H9 (cell line): ENCODE results near the gene DCHS1. TPM values are rescaled to one million over a fixed set of nuclear protein-coding genes. Genes with fewer than 3 reads are reported as not detected.

Source experiments
- DNase-seq: peaks from one replicate; pipeline ENCODE4 v3.0.0-alpha.2; 2017
- H2AFZ ChIP-seq: one replicate; pipeline ENCODE4 v1.6.1; 2013; ENCODE audit warnings: mild to moderate bottlenecking, low read length, control low read depth, moderate library complexity
- H2AK5ac ChIP-seq: 2 replicates; pipeline ENCODE4 v1.6.1; 2013; ENCODE audit warnings: low read length, control low read depth, mixed read lengths; ENCODE audit not compliant: insufficient read length
- H2BK120ac ChIP-seq: one replicate; pipeline ENCODE4 v1.6.1; 2013; ENCODE audit warnings: low read depth, mild to moderate bottlenecking, low read length, control low read depth, inconsistent platforms; ENCODE audit not compliant: poor library complexity, severe bottlenecking
- H2BK12ac ChIP-seq: 2 replicates; pipeline ENCODE4 v1.6.1; 2013; ENCODE audit warnings: low read length, control low read depth, mixed read lengths, low read depth; ENCODE audit not compliant: insufficient read length
- H2BK15ac ChIP-seq: 2 replicates; pipeline ENCODE4 v1.6.1; 2013; ENCODE audit warnings: low read depth, low read length, control low read depth
- H2BK20ac ChIP-seq: one replicate; pipeline ENCODE4 v1.6.1; 2013; ENCODE audit warnings: low read depth, mild to moderate bottlenecking, low read length, control low read depth, inconsistent platforms; ENCODE audit not compliant: poor library complexity, severe bottlenecking
- H2BK5ac ChIP-seq: 2 replicates; pipeline ENCODE4 v1.6.1; 2013; ENCODE audit warnings: low read length, control low read depth, mixed read lengths; ENCODE audit not compliant: insufficient read length
- H3K14ac ChIP-seq: 2 replicates; pipeline ENCODE4 v1.6.1; 2013; ENCODE audit warnings: low read length, control low read depth; ENCODE audit not compliant: insufficient read depth
- H3K18ac ChIP-seq: 2 replicates; pipeline ENCODE4 v1.6.1; 2013; ENCODE audit warnings: low read depth, mild to moderate bottlenecking, mixed read lengths, low read length, control low read depth; ENCODE audit not compliant: insufficient read length
- H3K23ac ChIP-seq: 2 replicates; pipeline ENCODE4 v1.6.1; 2013; ENCODE audit warnings: low read length, control low read depth, mixed read lengths, low read depth; ENCODE audit not compliant: insufficient read length
- H3K23me2 ChIP-seq: 2 replicates; pipeline ENCODE4 v1.6.1; 2013; ENCODE audit warnings: low read depth, mild to moderate bottlenecking, mixed read lengths, low read length, control low read depth; ENCODE audit not compliant: insufficient read length, poor library complexity, severe bottlenecking
- H3K27ac ChIP-seq: 2 replicates; pipeline ENCODE4 v1.5.1; 2013; ENCODE audit warnings: low read length, control low read depth, mixed read lengths, low read depth; ENCODE audit not compliant: insufficient read length
- H3K27me3 ChIP-seq: 2 replicates; pipeline ENCODE4 v1.6.1; 2013; ENCODE audit warnings: low read length, control low read depth, inconsistent platforms; ENCODE audit not compliant: insufficient read depth
- H3K4ac ChIP-seq: 2 replicates; pipeline ENCODE4 v1.6.1; 2013; ENCODE audit warnings: low read depth, mild to moderate bottlenecking, control low read depth, inconsistent platforms, low read length, moderate library complexity
- H3K4me1 ChIP-seq: 2 replicates; pipeline ENCODE4 v1.6.1; 2013; ENCODE audit warnings: low read length, control low read depth, inconsistent platforms; ENCODE audit not compliant: insufficient read depth
- H3K4me2 ChIP-seq: 2 replicates; pipeline ENCODE4 v1.6.1; 2013; ENCODE audit warnings: low read length, control low read depth, mixed read lengths; ENCODE audit not compliant: insufficient read length, insufficient read depth
- H3K56ac ChIP-seq: 2 replicates; pipeline ENCODE4 v1.6.1; 2013; ENCODE audit warnings: low read depth, mild to moderate bottlenecking, mixed read lengths, low read length, control low read depth; ENCODE audit not compliant: insufficient read length
- H3K79me1 ChIP-seq: 2 replicates; pipeline ENCODE4 v1.6.1; 2013; ENCODE audit warnings: low read depth, mild to moderate bottlenecking, moderate library complexity, low read length, control low read depth, inconsistent platforms; ENCODE audit not compliant: insufficient read depth, poor library complexity, severe bottlenecking
- H3K79me2 ChIP-seq: 2 replicates; pipeline ENCODE4 v1.6.1; 2013; ENCODE audit warnings: low read length, control low read depth, inconsistent platforms; ENCODE audit not compliant: insufficient read depth
- H3K9ac ChIP-seq: 2 replicates; pipeline ENCODE4 v1.6.1; 2013; ENCODE audit warnings: low read length, control low read depth, mixed read lengths; ENCODE audit not compliant: insufficient read length; ENCODE audit errors: extremely low read depth
- H3K9me3 ChIP-seq: one replicate; pipeline ENCODE4 v1.6.1; 2013; ENCODE audit warnings: low read depth, low read length, inconsistent platforms; ENCODE audit not compliant: control insufficient read depth
- H3T11ph ChIP-seq: one replicate; pipeline ENCODE4 v1.6.1; 2013; ENCODE audit warnings: mild to moderate bottlenecking, low read length, control low read depth, inconsistent platforms
- H4K20me1 ChIP-seq: one replicate; pipeline ENCODE4 v1.6.1; 2013; ENCODE audit not compliant: control insufficient read depth, insufficient read length, insufficient read depth
- H4K5ac ChIP-seq: 2 replicates; pipeline ENCODE4 v1.6.1; 2013; ENCODE audit warnings: low read depth, mild to moderate bottlenecking, mixed read lengths, low read length, control low read depth; ENCODE audit not compliant: insufficient read length
- H4K8ac ChIP-seq: replicated peaks from 2 replicates; pipeline ENCODE4 v1.6.1; 2013; ENCODE audit warnings: low read length, control low read depth, mixed read lengths, low read depth; ENCODE audit not compliant: insufficient read length
- H4K91ac ChIP-seq: 2 replicates; pipeline ENCODE4 v1.6.1; 2013; ENCODE audit warnings: low read depth, mild to moderate bottlenecking, moderate library complexity, mixed read lengths, low read length, control low read depth; ENCODE audit not compliant: insufficient read length
- H3K27ac Mint-ChIP-seq, 3 experiments: 2 replicates in 2 of 3; 3 replicates in 1 of 3; pipeline ENCODE4 v1.8.0; 2020 to 2021; ENCODE audit warnings: mixed read lengths in 3 of 3, mild to moderate bottlenecking in 1 of 3, moderate library complexity in 1 of 3
- H3K27me3 Mint-ChIP-seq: 2 replicates; pipeline ENCODE4 v1.8.0; 2021; ENCODE audit warnings: low read depth, mild to moderate bottlenecking, moderate library complexity, mixed read lengths
- H3K36me3 Mint-ChIP-seq, 3 experiments: 2 replicates in 2 of 3; 3 replicates in 1 of 3; pipeline ENCODE4 v1.8.0; 2020 to 2021; ENCODE audit warnings: low read depth in 3 of 3, mixed read lengths in 3 of 3; ENCODE audit not compliant: insufficient read depth in 1 of 3
- H3K4me1 Mint-ChIP-seq, 2 experiments: 2 replicates each; pipeline ENCODE4 v1.8.0; 2020; ENCODE audit warnings: mixed read lengths in 2 of 2
- H3K4me3 Mint-ChIP-seq, 2 experiments: 2 replicates in 1 of 2; 3 replicates in 1 of 2; pipeline ENCODE4 v1.8.0; 2020 to 2021; ENCODE audit warnings: mild to moderate bottlenecking in 2 of 2, mixed read lengths in 2 of 2, moderate library complexity in 1 of 2
- H3K9me3 Mint-ChIP-seq, 2 experiments: 2 replicates in 1 of 2; 3 replicates in 1 of 2; pipeline ENCODE4 v1.8.0; 2020; ENCODE audit warnings: mild to moderate bottlenecking in 2 of 2, mixed read lengths in 2 of 2, moderate library complexity in 1 of 2
- WGBS: extraction: QIAGEN DNeasy Blood & Tissue Kit; methylation state at CpG from one replicate; pipeline ENCODE4 v1.1.7; 2013; ENCODE audit warnings: missing lambda C conversion rate, low lambda C conversion rate, mixed read lengths; ENCODE audit not compliant: insufficient read length; ENCODE audit errors: extremely low coverage; 5-methylcytosine and 5-hydroxymethylcytosine counted together
- total RNA-seq: library from RNA; stranded (reverse); gene quantifications from 2 replicates; pipeline ENCODE4 v1.2.1, GENCODE V29; 2021
- TF ChIP-seq, protein P1 (sequence below): fragments of 200-600 bp; sonication (generic); conservative IDR thresholded peaks from 3 replicates; pipeline ENCODE4 v1.8.0; 2021; ENCODE audit warnings: antibody characterized with exemption, mild to moderate bottlenecking

Gene DCHS1
- total RNA-seq, 1 experiment from 2014 or later = 12.5 TPM

DNA sequence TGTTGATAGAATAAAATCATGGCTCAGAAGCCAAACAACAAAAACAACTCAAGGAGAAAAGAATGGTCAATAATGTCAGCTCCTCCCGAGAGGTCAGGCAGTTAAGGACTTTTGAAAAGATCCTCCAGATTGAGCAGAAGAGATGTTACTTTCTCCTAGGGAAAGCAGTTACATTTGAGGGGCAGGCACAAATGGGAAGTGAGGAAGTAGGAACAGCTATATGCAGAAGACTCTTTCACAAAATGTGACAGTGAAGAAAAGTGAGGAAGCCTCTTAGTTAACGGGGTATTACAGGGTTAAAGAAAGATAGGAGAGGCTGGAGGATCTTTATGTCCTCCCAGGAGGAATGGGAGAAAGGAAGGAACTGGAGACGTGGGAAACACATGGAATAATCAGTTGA is 3.4 kb downstream of the DCHS1 start:
- Histone ChIP-seq H2AFZ (no peak overlapping the region), H3K9me3 (no peaks in the 10 kb centered on the region), H3T11ph (no peak overlapping the region), H3K9ac (no peak overlapping the region), H3K79me1 (no peaks in the 10 kb centered on the region), H2BK12ac (no peak overlapping the region), H3K14ac (no peak overlapping the region), H3K27ac (no peak overlapping the region), H3K56ac (no peak overlapping the region), H3K18ac (no peak overlapping the region), H2BK5ac (no peak overlapping the region), H3K4me1 (peaks cover 1% of the 10 kb centered on the region; the same call in 1 of the 2 replicates), H4K8ac (no peak overlapping the region), H4K20me1 (no peaks in the 10 kb centered on the region), H4K5ac (no peak overlapping the region), H3K23me2 (peaks cover 7% of the 10 kb centered on the region), H2AK5ac (no peak overlapping the region), H2BK15ac (no peak overlapping the region), H2BK20ac (no peak overlapping the region), H3K27me3 (peaks cover 21% of the 10 kb centered on the region; the same call in 1 of the 2 replicates), H3K4me2 (no peak overlapping the region), H3K4ac (no peak overlapping the region), H3K79me2 (no peaks in the 10 kb centered on the region), H4K91ac (no peak overlapping the region), H3K23ac (no peak overlapping the region), H2BK120ac (no peak overlapping the region)
- Mint-ChIP-seq H3K4me1 (peaks cover 10 to 11% of the 10 kb centered on the region in 2 experiments), H3K4me3 (no peak overlapping the region), H3K36me3 (no peaks in the 10 kb centered on the region), H3K9me3 (no peaks in the 10 kb centered on the region), H3K27me3 (peaks cover 13% of the 10 kb centered on the region), H3K27ac (no peak overlapping the region)
- no peak for DNase-seq
- TF ChIP-seq, protein P1, sequence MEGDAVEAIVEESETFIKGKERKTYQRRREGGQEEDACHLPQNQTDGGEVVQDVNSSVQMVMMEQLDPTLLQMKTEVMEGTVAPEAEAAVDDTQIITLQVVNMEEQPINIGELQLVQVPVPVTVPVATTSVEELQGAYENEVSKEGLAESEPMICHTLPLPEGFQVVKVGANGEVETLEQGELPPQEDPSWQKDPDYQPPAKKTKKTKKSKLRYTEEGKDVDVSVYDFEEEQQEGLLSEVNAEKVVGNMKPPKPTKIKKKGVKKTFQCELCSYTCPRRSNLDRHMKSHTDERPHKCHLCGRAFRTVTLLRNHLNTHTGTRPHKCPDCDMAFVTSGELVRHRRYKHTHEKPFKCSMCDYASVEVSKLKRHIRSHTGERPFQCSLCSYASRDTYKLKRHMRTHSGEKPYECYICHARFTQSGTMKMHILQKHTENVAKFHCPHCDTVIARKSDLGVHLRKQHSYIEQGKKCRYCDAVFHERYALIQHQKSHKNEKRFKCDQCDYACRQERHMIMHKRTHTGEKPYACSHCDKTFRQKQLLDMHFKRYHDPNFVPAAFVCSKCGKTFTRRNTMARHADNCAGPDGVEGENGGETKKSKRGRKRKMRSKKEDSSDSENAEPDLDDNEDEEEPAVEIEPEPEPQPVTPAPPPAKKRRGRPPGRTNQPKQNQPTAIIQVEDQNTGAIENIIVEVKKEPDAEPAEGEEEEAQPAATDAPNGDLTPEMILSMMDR = no peak
- no CpG with 5 or more reads among the region's 3 CpGs for WGBS
